ENCODE data around the gene PRR20E.
"Not testable (repeated sequence)": the region's sequence is repeated elsewhere in the genome, so short reads cannot be mapped to it uniquely, and the experiment has no call there.

Gene PRR20E

DNA sequence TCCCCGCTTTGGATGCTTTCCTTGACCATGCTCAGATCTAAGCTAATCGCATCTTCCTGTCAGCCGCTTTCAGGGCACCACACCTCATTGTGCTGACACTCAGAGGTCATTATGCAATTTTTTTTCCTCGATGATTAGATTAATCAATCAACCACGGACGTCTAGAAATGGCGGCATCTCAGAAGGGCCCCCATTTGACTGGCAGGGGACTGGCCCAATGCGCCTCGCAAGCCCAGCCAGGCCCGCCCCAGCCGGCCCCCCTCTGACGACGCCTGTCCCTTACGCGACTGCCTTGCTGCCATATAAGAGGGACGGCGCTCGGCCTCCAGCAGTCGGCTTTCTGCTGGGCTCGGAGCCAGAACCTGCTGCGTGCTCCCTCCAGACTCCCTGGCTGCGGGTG is at the start of gene PRR20E:
Gene PRR20E (plus strand): TSS at position 301 of the 400 bp plus-strand sequence. CDS start 387 bp downstream, outside the sequence.
- in situ Hi-C loops (cut with HindIII; ENCODE audit: low sequenced_read_pairs) = not testable (repeated sequence)

DNA sequence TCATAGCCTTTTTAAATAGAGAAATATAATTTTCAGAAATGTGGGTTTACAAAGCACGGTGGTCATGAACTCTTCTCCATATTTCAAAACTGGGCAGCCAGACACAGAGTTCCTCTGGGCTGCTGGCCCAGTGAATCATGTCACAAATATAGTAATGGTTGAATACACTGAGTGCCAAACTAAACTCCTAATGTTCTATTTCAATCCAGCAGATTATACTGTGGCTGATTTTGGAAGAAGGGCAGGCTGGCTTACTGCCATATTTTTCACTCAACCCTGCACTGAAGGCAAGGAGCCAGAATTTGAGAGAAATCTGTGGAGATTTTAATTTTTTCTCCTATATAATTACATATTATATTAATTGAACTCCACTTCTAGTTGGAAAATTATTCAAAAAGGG is 43.3 kb upstream of the PRR20E start:
- in situ Hi-C loops (cut with HindIII; ENCODE audit: low sequenced_read_pairs) = no loop called here

DNA sequence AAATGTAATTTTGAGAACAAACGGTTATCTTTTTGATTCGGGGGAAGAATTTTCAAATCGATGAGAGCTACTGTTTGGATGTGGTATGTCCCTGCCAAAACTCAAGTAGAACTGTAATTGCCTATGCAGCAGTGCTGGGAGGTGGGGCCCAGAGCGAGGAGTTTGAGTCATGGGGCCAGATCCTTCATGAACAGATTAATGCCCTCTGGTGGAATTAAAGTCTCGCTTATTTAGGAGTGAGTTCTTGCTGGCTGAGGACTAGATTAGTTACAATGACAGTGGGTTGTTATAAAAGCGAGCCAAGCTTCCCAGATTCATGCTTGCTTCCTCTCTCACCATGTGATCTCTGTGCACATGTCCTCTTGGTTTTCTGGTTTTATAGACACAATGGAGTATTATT is 38.1 kb upstream of the PRR20E start:
- in situ Hi-C loops (cut with HindIII; ENCODE audit: low sequenced_read_pairs) = no loop called here

DNA sequence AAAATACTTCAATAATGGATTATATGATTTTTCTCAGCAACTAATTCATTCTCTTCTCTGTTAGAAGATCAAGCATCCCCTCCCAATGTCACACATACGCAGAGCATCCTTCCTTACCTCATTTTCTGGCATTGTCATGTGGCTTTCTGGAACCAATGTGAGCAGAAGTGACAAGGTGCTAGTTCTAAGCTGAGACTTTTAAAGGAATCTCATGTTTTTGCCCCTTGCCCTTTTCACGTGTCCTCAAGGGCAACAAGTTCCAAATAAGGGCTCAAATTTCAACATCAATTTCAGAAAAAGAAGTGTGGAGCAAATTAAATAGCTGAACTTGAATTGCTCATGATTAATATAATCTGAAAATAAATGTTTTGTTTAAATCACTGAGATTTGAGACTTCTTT is 30.9 kb upstream of the PRR20E start:
- in situ Hi-C loops (cut with HindIII; ENCODE audit: low sequenced_read_pairs) = no loop called here

DNA sequence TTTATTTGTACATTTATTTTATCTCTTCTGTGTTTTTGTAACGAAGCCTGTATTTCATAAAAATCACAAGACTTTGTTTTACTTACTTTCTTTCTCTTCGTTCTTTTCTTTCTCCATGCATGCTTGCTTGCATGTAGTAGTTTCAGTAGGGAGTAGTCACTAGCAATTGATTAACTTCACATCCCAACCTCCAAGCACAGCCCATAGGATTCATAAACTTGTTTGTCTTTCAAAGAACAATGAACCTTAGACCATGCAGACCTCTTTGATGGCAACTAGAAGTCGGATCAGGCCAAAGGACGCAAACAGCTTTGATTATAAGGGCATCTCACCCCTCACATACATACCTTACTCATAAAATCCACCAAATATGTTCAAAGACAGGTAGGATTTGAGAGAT is 29.4 kb upstream of the PRR20E start:
- in situ Hi-C loops (cut with HindIII; ENCODE audit: low sequenced_read_pairs) = no loop called here

DNA sequence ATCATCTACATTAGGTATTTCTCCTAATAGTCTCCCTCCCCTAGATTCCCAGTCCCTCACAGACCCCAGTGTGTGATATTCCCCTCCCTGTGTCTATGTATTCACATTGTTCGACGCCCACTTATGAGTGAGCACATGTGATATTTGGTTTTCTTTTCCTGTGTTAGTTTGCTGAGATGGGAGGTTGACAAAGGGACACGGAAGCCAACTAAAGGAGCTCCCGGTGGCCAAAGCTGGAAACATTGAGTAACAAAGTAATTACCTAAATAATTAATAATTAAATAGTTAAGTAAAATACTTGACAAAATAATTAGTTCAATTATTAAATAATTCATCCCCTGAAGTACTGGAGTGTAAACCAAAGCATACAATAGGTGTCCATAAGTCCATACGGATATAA is 28.0 kb upstream of the PRR20E start:
- in situ Hi-C loops (cut with HindIII; ENCODE audit: low sequenced_read_pairs) = no loop called here

DNA sequence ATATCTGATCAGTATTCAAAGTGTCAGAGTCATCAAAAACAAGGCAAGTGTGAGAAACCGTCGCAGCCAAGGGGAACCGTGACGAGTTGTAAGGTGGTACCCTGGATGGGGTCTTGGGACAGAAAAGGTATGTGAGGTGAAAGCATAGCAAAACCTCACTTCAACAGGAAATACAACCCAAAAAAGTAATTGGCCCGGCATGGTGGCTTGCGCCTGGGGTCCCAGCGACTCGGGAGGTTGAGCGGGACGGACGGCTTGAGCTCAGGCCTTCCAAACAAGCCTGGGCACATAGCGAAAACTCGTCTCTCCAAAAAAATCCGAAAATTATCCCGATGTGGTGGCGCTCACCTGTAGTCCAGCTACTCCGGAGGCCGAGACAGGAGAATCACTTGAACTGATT is 27.2 kb upstream of the PRR20E start:
- in situ Hi-C loops (cut with HindIII; ENCODE audit: low sequenced_read_pairs) = not testable (repeated sequence)

DNA sequence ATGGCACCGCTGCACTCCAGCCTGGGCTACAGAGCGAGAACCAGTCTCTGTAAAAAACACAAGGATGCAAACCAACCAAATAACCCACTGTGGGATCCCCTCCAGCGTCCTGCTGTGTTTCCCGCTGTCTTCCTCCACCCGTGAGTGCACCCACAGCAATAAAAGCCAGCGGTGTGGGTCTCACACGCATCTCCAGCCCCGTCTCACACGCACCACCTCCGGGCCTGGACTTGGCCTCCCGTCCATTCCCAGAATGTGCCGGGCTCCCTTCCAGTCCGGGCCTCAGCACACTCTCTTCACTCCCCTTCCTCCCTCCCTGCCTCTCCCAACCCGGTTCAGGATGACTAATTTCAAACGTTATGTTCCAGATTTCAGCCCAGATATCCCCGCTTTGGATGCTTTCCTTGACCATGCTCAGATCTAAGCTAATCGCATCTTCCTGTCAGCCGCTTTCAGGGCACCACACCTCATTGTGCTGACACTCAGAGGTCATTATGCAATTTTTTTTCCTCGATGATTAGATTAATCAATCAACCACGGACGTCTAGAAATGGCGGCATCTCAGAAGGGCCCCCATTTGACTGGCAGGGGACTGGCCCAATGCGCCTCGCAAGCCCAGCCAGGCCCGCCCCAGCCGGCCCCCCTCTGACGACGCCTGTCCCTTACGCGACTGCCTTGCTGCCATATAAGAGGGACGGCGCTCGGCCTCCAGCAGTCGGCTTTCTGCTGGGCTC is 26.6 kb upstream of the PRR20E start, which contains the start of gene PRR20A:
Gene PRR20A (plus strand): TSS at position 684 of the 734 bp plus-strand sequence. CDS start 387 bp downstream, outside the sequence.
- in situ Hi-C loops (cut with HindIII; ENCODE audit: low sequenced_read_pairs) = not testable (repeated sequence)

DNA sequence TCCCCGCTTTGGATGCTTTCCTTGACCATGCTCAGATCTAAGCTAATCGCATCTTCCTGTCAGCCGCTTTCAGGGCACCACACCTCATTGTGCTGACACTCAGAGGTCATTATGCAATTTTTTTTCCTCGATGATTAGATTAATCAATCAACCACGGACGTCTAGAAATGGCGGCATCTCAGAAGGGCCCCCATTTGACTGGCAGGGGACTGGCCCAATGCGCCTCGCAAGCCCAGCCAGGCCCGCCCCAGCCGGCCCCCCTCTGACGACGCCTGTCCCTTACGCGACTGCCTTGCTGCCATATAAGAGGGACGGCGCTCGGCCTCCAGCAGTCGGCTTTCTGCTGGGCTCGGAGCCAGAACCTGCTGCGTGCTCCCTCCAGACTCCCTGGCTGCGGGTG is 19.8 kb upstream of the PRR20E start, which contains the start of gene PRR20B:
Gene PRR20B (plus strand): TSS at position 301 of the 400 bp plus-strand sequence. CDS start 387 bp downstream, outside the sequence.
- in situ Hi-C loops (cut with HindIII; ENCODE audit: low sequenced_read_pairs) = not testable (repeated sequence)

DNA sequence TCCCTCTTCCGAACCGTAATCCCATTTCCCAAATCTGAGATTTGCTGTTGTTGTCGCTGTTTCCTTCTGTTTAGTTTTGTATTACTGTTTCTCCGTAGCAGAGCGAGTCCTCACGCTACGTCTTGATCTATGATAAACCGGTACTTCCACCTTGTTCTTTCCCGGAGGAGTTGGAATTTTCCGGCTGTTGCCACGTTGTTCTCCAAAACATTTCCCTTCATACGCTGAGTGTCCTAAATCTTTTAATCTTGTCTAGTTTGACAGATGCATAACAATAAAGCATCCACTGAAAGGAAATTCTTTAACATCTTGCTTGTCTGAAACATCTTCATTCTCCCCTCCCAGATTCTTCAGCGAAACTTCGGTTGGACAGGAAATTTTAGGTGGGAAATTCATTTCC is 18.9 kb upstream of the PRR20E start:
- in situ Hi-C loops (cut with HindIII; ENCODE audit: low sequenced_read_pairs) = not testable (repeated sequence)

DNA sequence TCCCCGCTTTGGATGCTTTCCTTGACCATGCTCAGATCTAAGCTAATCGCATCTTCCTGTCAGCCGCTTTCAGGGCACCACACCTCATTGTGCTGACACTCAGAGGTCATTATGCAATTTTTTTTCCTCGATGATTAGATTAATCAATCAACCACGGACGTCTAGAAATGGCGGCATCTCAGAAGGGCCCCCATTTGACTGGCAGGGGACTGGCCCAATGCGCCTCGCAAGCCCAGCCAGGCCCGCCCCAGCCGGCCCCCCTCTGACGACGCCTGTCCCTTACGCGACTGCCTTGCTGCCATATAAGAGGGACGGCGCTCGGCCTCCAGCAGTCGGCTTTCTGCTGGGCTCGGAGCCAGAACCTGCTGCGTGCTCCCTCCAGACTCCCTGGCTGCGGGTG is 13.2 kb upstream of the PRR20E start, which contains the start of gene PRR20C:
Gene PRR20C (plus strand): TSS at position 301 of the 400 bp plus-strand sequence. CDS start 387 bp downstream, outside the sequence.
- in situ Hi-C loops (cut with HindIII; ENCODE audit: low sequenced_read_pairs) = not testable (repeated sequence)

DNA sequence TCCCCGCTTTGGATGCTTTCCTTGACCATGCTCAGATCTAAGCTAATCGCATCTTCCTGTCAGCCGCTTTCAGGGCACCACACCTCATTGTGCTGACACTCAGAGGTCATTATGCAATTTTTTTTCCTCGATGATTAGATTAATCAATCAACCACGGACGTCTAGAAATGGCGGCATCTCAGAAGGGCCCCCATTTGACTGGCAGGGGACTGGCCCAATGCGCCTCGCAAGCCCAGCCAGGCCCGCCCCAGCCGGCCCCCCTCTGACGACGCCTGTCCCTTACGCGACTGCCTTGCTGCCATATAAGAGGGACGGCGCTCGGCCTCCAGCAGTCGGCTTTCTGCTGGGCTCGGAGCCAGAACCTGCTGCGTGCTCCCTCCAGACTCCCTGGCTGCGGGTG is 6.7 kb upstream of the PRR20E start, which contains the start of gene PRR20D:
Gene PRR20D (plus strand): TSS at position 301 of the 400 bp plus-strand sequence. CDS start 387 bp downstream, outside the sequence.
- in situ Hi-C loops (cut with HindIII; ENCODE audit: low sequenced_read_pairs) = not testable (repeated sequence)

DNA sequence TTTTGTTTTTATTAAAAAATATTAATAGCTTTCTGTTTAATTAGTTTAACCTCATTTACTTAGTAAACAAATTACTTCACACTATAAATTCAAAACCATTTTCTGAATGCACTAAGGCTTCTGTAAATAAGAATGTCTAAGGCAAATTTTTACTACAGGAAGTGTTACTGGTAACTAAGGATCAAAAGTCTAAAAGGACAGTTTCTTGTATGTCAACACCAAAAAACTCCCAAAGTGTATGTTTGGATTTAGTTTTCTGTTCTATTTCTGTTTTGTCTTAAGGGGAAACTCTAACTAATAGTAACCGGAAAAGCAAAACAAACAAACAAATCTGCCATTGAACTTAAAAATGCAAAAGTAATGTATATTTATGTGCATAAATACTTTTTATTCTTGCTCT is 24.7 kb downstream of the PRR20E start:
- in situ Hi-C loops (cut with HindIII; ENCODE audit: low sequenced_read_pairs) = no loop called here

DNA sequence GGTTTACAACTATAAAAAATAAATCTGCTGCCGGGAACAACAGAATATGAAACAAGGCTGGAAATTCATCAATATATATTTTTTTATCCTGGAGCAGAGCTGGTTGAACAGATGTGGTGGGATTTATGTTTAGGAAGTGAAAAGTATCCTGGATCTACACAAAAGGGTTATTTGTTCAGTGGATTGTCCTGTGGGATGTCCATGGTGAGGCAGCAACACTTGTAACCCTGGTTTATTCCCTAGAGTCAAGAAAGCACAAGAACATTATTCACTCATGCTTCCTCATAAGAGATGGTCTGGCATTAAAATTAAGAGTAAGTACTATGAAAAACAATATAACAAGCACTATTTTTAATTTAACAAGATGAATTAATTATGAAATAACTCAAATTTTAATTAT is 46.0 kb downstream of the PRR20E start:
- in situ Hi-C loops (cut with HindIII; ENCODE audit: low sequenced_read_pairs) = no loop called here

All from endothelial cell of hepatic sinusoid (primary cell).